ENCODE measurements around the gene FN3K.
A peak's percentile ranks its signal among the peaks of the same experiment; 100 is the strongest.

The FN3K gene

DNA sequence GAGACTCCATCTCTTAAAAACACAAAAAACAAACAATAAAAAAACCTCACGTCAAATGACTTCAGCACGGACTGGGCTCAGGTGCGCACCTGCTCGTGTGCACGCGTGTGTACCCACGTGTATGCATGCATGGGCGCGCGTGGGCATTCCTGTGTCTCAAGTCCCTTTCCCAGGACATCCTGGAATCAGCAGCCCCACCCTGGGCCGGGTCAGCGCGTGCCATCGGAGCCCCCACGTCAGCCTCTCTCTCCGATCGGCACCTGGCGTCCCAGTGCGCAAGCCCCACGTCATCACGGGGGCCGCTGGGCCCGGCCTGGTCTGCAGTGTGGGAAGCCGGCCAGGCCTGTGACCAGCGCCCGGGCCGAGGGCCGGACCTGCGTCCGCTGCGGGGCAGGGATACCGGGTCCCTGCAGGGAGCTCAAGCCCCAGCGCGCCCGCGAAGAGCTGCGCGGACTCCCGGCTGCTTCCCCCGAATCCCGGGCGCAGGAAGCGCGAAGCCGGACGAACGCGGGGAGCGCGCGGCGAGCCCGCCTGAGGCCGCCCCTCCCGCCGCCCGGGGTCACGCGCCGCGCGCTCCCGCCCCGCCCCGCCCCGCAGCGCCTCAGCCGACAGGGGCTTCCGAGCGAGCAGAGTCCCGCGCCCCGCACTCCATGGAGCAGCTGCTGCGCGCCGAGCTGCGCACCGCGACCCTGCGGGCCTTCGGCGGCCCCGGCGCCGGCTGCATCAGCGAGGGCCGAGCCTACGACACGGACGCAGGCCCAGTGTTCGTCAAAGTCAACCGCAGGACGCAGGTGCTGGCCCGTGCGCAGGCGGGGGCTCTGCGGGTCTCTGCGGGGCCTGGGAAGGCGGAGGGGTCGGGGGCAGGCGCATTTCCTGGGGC, at the start of gene FN3K:
Gene FN3K (plus strand): TSS at position 629 of the 880 bp plus-strand sequence. CDS start 22 bp downstream, at position 651.
- peak; percentile 85 for DNase-seq

DNA sequence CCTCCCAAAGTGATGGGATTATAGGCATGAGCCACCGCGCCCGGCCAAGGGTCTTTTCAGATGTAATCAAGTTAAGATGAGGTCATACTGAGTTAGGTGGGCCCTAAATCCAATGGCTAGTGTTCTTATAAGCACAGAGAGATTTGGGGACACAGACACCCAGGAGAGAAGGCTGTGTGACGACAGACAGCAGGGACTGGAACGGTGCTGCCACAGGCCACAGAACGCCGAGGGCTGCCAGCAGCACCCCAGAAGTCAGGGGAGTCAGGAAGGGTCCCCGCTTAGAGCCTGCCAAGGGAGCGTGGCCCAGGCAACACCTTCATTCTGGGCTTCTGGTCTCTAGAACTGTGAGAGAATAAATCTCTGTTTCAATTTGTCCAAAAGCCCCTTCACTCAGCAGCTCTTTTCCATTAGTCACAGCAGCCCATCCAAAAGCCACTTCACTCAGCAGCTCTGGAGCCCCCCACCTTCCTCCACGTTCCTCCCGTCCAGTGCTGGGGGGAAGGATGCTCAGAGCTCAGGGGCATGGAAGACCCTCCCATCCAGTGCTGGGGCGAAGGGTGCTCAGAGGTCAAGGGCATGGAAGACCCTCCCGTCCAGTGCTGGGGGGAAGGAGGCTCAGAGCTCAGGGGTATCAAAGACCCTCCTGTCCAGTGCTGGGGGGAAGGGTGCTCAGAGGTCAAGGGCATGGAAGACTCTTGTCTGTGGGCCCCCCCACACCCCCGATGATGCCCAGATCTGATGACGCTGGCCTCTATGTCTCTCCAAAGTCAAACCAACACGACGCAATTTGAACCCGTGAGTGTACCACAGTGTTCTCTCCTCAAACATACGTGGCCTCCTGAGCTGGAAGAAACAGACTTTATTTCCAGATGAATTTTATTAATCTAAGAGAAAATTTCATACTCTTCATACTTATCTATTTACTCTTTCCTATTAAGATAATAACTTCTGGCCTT, 48.8 kb upstream of the FN3K start:
- no peak for DNase-seq

DNA sequence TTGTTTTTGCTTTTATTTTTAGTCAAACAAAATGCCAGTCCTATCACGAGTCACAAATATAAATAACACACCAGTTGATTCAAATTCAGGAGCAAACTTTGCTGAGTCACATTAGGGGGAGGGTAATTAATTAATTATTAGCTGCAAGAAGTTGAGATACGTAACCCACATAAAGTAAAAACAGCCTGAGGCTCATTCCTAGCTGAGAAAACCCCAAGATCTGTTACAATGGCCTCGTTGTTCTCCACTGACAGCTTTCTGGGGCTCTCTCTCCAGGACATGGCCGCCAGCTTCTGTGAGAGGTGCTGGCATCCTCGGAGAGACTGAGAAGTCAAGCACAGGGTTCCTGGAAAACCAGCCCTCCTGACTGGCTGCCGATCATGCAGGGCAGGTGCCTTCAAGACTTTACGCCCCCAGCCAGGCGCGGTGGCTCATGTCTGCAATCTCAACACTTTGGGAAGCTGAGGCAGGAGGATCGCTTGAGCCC, 48.0 kb upstream of the FN3K start:
- DNase-seq: no peak

DNA sequence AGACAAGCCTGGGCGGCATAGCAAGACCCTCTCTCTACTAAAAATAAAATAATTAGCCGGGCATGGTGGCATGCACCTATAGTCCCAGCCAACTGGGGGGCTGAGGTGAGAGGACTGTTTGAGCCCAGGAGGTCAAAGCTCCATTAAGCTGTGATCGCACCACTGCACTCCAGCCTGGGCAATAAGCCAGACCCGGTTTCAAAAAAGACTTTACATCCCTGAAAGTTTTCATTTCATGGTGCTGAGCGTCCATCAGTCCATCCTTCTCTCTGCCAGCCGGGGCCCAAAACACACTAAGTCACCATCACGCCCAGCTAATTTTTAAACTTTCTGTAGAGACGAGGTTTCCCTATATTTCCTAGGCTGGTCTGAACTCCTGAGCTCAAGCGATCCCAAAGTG, 47.5 kb upstream of the FN3K start:
- no peak for DNase-seq

DNA sequence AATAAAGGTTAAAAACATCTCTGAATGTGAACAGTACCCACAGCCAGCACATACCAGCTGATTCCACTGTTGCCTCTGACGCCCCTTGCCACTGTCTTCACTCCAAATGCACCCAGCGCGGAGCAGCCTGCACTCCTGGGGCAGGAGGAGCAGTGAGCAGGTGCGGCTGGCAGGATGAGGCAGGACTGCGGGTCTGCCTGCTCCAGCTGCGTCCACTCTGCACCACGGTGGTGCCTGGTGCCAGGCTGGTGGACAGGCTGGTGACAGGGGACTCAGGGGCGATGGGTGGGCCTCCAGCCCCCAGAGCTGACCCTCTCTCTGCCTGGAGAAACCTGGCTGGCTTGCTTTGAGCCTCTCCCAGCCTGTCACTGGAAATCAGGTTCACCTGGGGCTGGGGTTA, 46.3 kb upstream of the FN3K start:
- DNase-seq: no peak

DNA sequence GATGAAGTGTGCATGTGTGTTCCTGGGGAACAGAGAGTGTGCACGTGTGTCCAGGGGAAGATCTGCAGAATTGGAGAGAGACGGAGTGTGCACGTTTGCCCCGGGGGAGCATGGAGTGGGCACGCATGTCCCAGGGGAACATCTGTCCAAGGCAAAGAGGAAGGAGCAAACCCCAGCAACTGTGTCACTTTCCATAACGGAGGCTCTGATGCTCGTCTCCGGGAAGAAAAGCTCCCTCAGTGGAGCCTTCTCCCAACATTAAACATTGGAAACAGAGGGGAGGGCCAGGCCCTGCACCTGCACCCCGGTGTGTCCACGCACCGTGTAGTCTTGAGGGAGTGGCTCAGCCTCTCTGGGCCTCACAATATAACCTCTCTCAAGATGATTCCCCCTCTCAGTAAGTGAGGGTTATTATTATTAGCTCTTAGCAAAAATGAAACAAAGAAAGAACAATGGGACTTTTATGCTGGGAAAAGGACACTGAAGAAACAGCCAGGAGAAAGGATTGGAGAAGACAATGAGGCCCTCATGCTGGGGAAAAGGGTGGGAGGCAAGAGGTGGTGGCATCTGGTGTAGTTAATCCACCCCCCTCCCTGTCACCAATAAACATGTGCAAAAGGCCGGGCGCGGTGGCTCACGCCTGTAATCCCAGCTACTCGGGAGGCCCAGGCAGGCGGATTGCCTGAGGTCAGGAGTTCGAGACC, 44.5 kb upstream of the FN3K start:
- DNase-seq: no peak

DNA sequence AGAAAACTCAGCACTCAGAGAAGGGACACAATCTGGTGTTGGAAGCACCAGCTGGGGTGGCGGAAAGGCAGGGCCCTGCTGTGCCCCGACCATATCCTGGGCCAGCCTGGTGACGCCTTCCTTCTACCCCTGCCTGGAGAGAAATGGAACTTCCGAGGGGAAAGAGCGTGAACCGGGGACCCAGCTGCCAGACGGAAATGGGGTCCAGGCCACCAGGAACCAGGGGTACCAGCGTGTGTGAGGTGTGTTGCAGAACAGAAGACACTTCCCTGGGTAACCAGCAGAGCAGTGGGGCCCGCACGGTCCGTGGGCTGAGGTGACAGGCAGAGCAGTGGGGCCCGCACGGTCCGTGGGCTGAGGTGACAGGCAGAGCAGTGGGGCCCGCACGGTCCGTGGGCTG, 43.7 kb upstream of the FN3K start:
- no peak for DNase-seq

DNA sequence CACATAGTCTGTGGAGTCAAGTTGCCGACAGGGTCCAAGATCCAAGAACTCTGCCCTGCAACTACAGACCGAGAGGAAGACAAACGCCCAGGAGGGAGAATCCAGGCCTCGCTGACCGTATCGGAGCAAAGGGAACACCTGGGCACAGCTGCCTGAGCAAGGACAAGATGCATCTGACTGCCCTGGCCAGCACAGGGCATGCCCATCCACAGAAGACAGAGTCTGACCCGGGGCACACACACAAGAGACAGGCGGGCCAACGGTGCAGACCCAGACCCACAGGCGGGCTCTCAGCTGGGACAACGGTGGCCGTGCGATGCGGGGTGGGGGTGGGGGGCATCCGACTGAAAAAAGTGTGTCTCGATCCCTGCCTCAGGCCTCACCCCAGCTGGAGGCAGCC, 43.1 kb upstream of the FN3K start:
- no peak for DNase-seq

DNA sequence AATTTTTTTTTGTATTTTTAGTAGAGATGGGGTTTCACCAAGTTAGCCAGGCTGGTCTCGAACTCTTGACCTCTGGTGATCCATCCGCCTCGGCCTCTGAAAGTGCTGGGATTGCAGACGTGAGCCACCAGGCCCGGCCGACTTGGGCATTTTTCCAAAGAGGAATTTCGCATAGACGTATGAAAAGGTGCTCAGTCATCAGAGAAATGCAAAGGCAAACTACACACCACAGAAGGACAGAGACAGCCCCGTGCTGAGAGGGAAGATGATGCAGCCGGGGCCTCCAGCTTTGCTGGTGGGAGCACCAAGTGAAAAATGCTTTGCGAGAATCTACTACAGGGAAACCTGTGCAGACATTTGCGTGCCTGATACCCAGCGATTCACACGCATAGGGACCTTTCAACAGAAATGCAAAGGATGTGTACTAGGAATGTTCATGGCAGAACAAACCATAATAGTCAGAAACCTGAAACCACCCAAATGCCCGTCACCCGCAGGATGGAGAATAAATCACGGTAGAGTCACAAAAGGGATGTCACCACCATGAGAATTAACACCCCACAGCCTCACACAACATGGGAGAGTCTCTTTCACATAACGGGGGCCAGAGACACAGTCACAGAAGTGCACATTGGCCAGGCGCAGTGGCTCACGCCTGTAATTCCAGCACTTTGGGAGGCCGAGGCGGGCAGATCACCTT, 42.1 kb upstream of the FN3K start:
- DNase-seq: no peak

DNA sequence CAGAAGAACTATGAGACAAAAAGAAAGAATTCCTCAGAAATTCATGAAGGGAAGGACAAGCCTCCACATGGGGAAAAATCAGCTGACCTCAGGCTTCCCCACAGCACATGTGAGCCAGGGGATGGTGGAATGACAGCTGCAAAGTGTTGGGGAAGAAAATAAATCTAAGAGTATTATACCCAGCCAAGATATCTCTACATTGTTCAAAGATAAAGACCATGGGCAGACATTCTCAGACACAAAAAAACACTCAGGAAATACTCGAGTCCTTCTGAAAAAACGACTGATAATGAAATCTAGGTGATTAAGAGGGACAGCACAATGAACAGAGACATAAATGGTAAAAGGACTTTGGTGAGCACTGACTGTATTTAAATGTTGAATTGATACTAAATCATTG, 40.8 kb upstream of the FN3K start:
- DNase-seq: no peak

DNA sequence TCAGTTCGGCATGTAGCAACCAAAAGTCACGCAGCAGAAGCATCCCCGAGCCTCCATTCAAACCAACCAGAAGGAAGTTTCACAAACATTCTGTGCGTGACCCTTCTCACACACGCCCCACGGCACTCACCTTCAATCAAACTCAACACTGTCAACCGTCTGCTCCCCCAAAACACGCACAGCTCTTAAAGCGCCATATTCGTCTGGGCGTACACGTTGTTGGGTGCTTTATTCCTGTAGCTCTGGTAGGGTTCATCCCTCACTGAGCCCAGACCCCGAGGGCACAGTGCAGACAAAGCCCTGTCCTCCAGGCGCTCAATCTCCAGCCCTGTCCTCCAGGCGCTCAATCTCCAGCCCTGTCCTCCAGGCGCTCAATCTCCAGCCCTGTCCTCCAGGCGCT, 39.2 kb upstream of the FN3K start:
- no peak for DNase-seq

DNA sequence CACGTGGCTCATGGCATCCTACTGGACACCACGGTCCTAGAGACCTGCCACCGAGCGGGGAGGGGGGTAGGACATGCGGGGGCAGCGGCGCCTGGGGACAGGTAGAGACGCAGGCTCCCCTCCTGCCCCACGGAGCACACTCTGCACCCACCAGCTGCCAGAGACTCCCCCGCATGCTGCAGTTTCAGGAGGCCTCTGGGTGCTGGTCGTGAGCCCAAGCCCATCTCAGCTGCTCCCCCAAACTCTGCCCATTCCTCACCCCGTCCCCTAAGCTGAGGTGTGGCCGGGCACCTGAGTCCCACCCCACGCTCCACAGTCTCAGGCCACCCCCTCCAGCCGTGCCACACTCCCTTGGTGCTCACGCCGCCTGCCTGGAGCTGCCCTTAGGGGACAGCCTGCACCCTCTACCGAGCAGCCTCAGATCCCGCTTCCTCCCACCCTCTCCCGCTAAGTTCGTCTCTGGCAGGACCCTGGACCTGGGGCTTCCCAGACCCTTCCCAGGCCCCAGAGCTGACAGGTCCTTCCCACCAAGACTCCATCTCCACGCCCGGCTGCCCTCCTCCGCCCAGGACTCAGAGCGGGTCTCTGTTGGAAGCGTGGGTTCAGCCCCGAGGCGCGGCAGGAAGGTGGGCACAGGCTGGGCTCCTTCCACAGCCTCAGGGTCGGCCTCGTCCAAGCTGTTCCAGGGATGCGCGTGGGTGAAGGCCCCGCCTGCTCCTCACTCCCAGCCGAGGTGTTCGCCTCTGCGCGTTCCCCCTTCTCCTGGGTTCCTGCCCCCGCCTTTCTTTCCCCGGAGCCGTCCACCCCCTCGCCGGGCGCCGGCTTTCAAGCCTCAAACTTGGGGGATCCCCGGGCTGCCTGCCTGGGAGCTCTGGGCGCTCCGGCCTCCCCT, 38.3 kb upstream of the FN3K start:
- DNase-seq: peak; percentile 41

DNA sequence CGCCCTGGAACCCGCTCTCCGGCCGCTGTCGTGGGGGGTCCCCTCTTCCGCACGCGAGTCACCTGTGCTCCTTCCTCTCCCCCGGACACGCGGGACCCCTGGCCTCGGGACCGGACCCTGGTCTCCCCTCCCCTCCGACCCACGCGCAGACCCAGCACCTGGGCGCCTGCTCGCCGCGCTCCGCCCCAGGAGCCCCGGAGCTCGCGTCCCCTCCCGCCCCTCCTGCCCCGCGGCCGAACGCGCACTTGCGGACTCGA, 37.7 kb upstream of the FN3K start:
- no peak for DNase-seq

DNA sequence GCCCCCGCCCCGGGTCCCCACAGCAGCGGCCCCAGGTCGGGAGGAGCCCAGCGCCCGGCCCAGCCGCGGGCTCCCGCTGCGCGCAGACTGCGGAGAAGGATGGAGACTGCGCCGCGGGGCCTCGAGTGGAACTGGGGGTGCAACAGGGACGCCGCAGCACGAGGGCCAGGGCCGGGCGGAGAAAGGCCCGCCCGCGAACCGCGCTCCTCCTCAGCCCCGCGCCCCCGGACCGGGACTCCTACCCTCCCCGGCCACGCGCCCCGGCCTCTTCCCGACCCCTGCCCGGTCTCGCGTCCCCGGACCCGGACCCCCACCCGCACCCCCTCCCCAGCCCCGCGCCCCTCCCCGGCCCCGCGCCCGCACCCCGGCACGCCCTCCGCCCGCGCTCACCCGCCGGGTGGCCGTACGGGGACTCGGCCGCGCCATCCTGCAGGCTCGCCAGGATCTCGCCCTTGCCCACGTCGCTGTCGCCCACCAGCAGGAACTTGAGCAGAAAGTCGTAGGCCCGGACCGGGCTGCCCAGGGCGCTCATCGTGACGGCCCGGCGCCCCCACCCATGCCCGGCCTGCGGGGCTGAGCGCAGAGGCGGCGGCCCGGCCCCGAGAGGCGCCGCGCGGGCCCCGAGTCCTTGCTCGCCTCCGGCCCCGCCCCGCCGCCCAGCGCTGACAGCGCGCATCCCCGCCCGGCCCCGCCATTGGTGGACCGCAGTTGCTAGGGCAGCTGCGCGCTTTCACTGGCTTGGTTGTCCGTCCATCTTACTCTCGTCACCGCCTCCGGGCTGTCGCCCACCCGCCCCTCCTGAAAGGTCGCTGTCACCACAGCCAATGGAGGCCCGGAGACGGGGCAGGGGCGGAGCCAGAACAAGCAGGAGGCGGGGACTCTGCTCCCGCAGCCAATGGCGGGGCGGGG, 37.1 kb upstream of the FN3K start, which contains the start of gene RAB40B:
Gene RAB40B (minus strand): TSS at position 634 of the 909 bp plus-strand sequence. CDS start 102 bp downstream, at position 532.
- peak; percentile 99 for DNase-seq

DNA sequence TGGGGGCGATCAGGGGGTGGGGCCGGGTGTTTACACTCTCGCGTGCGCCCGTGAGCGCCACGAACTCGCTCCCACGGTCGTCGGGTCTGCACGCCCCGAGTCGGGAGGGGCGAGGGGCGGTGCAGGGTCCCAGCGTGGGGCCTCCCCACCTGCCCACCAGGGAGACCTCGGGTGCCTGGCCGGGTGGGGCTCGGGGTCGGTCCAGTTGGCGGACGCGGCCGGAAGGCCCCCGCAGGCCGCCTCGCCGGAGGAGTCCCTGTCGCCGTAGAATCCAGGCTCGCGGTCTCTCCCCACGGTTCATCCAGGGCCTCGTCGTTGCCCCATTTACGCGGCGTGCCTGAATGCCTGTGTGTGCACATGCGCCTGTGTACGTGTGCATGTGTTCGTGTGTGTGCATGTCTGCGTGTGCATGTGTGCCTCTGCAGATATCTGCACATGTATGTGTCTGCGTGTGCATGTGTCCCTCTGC, 36.4 kb upstream of the FN3K start:
- DNase-seq: peak; percentile 69

DNA sequence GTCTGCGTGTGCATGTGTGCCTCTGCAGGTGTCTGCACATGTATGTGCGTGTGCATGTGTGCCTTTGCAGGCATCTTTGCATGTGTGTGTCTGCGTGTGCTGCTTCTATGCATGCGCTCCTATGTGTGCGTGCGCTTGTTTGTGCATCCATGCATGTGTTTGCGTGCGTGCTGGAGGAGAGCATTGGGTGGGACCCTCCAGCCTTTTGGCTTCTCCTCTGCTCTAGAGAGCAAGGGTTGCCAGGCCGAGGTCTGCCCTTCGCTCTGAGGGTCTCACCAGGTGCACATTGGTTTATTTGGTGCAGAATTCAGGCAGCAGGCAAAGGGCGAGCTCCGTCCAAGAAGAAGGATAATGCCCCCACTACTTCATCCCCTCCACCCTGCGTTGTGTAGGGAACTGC, 35.9 kb upstream of the FN3K start:
- no peak for DNase-seq

DNA sequence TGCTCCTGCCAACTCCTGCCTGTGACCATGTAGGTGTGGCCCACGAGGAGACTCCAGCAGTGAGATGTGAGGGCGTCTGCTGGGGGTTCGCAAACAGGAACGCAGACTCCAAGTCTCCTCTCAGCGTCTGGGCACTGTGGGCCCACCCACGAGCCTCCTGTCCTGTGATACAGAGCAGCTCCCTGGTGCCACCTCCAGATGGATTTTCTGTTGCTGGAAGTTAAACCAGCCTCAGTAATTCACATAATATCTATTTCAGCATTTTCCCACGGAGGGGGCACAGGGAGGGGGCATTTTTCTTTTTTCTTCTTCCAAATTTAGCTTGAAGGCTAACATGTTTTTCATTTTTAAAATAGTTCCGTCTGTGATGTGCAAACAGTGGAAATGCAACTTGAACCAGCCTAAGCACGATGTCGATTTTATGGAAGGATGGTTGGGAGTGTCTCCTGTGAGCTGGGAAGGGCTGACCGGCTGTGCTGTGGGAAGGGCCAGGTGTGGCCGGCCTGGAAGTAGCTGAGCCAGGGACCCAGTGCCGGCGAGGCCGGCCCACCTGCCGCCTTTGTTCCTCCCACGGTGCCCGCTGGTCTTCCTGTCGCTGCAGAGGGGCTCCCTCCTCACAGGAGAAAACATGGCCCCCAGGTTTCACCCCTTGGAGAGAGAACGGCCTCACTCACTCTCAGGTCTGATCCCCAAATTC, 33.0 kb upstream of the FN3K start:
- DNase-seq: no peak

DNA sequence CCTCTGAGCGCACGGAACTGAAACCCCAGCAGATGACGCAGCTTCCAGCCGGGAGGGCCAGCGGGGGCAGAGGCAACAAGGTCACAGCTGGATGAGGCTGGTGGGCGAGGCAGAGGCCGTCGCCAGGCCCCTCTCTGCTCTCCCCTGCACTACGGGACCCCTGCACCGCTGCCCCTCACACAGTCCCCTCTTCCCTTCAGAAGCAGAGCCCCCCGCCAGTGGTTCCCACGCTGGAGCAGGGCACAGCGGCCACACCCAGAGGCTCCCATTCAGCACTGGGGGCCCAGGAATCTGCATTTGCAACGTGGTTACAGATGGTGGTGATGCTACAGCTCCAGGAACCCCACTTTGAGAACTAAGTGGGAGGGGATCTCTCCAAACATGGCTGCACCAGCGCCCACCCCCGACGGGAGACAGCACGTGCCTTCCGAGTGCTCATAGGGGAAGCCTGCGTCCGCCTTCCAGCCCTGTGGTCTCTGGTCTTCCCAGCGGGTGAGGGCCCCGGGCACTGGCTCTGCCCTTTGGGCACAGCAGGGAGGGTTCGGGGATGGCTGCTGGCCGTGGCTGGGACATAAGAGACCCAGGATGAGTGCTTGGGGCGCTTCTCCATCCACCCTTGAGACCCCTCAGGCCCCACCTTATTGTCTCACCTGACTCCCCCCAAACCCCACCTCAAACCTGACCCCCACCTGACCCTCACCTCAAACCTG, 32.2 kb upstream of the FN3K start:
- DNase-seq: no peak
